Activated CD8-positive, alpha-beta memory T cell treated with anti-CD3 and anti-CD28 coated beads, Interleukin-2, amount 50 U/mL, for 4 hours (primary cell): Measurements from ENCODE around the gene GJB5.
"Not testable (repeated sequence)": the region's sequence is repeated elsewhere in the genome, so short reads cannot be mapped to it uniquely, and the experiment has no call there.

Experiments
- DNase-seq: peaks from one replicate; pipeline ENCODE4 v3.0.0-alpha.2; 2020

The GJB5 gene

GRCh38 chr1:34754964-34755637, at the start of gene GJB5:
Gene GJB5 (plus strand): TSS chr1:34755047. CDS start chr1:34757331, 2,284 bp downstream.
- DNase-seq = no peak

- DNase-seq = no peak
Measured at GRCh38 chr1:34705077-34705476, 49.8 kb upstream of the GJB5 start.

- DNase-seq = no peak
Measured at GRCh38 chr1:34708106-34708505, 46.7 kb upstream of the GJB5 start.

GRCh38 chr1:34709547-34709946, 45.3 kb upstream of the GJB5 start:
- no peak for DNase-seq

GRCh38 chr1:34710812-34711211, 44.0 kb upstream of the GJB5 start:
- no peak for DNase-seq

DNA sequence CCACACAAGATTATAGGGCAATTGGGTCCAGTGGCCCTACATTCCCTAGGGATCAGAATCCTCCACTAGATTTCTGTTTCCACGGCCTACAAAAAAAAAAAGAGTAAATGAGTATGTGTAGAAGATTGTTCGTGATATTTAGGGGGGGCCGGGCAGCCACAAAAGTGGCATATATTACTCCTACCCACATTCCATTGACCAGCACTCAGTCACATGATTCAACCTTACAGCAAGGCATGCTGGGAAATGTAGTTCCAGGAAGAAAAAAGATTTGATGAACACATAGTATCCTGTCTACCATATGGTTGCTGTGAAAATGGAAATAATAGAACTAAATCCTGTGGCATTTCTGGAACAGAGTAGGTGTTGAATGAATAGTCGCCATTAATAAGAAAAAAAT, 43.4 kb upstream of the GJB5 start:
- DNase-seq = no peak

DNA sequence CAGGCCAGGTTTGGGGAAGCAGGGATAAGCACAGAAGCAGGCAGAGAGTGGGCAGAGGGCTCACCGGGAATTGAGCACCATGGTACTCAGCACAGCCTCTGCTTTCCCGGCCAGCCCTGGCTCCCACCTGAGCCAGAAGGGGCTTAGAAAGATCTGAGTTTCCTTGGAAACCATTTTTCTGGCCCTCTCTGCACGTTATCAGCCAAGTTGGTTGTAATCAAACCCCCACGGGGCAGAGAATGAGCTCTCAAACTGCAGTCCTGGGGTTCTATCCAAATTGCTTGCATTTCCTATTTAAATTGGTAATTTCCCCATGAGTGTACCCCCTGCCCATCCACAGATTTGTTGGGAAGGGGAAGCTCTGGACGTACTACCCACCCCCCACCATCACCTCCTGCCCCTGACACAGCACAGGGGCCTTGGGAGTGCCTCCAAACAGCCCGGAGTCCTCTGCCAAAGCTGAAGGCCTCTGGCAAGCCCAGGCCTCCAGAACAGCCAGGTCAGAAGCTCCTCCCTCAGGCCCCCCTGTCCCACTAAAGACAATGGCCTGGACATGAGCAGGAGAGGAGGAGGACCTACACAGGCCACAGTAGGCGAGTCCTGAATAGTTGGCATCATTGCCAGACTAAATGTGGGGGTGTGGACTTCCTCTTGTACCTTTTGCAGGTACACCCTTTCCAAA, 42.7 kb upstream of the GJB5 start:
- no peak for DNase-seq

GRCh38 chr1:34713443-34713842, 41.4 kb upstream of the GJB5 start:
- no peak for DNase-seq

DNA sequence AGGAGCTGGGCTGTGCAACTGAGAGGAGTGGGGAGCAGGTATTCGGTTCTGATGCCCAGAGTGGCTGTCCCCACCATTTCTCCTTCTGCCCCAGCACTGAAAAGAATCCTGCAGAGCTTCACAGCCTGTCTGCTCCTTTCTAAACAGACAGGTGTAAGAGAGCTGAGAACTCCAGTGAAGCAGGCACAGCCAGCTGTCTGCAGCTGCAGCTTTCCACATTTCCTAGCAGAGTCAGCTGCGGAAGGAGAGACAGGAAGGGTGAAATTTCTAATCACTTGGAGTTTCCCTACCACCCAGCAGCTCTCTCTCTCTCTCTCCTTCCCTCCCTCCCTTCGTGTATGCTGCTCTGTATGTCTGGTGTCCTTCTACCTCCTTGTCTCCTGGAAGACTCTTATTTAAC, 40.5 kb upstream of the GJB5 start:
- DNase-seq = no peak

DNA sequence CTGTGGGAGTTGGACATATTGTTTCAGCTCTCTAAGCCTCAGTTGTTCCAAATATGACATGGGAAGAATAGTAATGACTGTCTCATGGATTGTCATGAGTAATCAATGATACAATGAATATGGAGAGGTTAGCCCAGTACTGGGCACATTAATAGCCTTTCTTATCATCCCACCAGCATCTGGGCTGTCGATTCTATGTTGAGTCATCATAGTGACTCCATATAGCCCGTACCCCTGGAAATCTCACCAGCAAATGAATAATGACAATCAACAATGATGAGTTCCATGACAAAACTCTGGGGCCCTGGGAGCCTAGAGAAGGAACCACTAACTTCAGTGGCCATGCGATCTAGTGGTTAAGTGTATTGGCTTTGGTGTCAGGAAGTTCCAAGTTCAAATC, 39.7 kb upstream of the GJB5 start:
- DNase-seq = no peak

GRCh38 chr1:34721241-34721640, 33.6 kb upstream of the GJB5 start:
- DNase-seq = no peak

GRCh38 chr1:34721646-34722355, 33.0 kb upstream of the GJB5 start:
- no peak for DNase-seq

DNA sequence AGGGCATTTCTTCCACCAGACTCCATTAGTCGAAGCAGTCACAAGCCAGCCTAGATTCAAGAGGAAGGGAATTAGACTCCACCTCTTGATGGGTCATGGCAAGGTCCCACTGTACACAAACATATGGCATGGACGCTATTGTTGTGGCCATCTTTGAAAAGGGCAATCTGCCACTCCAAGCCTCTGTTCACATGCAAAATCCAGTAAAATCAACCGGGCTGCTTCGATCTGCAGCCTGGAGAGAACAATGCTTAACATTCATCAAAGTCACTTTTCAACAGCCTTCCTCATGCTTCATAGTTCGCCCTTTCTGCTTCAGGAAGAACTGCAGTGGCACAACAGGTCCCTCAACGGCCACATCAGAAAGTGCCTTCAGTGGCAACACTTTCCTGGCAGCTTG, 28.0 kb upstream of the GJB5 start:
- DNase-seq = no peak

- DNase-seq = no peak
Measured at GRCh38 chr1:34730485-34730884, 24.4 kb upstream of the GJB5 start.

DNA sequence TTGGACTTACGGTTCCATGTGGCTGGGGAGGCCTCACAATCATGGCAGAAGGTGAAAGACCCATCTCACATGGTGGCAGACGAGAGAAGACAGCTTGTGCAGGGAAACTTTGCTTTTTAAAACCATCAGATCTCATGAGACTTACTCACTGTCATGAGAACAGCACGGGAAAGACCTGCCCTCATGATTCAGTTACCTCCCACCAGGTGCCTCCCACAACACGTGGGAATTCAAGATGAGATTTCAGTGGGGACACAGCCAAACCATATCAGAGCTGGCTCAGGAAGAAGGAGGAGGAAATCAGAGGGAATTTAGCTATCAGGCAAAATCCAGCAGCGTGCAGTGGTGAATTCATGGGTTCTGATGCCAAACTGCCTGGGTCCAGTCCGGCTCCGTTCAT, 22.0 kb upstream of the GJB5 start:
- DNase-seq = not testable (repeated sequence)

- DNase-seq = no peak
Measured at GRCh38 chr1:34736692-34737091, 18.2 kb upstream of the GJB5 start.

GRCh38 chr1:34737236-34737635, 17.6 kb upstream of the GJB5 start:
- not testable (repeated sequence) for DNase-seq

DNA sequence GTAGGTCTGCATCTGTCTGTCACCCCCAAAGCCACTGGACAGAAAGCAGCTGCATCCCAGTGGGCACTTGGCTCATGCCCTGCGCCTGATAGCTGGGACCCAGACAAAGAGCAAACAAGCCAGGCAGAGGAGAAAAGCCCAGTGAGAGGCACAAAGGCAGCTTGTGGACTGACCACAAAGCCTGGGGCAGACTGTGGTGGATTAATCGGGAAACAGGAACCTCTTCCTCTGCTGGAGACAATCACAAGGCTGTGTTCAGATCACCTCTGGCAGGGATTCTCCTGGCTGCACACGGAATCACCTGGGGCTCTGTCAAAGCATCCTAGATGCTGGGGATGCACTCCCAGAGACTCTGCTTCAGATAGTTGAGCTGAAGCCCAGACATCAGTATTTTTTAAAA, 15.2 kb upstream of the GJB5 start:
- no peak for DNase-seq

GRCh38 chr1:34740161-34740868, 14.5 kb upstream of the GJB5 start:
- no peak for DNase-seq

GRCh38 chr1:34742667-34743270, 12.1 kb upstream of the GJB5 start:
- DNase-seq = peak; percentile 81

DNA sequence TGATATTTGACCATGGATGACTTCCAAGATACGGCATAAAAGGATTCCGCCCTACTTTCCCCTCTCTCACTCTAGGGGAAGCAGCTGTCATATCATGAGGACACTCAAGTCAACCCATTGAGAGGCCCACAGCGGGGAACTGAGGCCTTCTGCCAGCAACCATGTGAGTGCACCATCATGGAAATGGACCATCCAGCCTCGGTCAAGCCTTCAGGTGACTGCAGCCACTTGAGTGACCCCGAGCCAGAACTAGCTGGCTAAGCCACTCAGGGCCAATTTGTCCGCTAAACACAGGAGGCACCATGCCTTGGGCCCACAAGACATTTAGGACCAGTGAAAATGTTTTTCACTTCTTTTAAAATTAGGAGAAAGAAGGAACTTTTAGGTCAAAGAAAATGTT, 11.1 kb upstream of the GJB5 start:
- no peak for DNase-seq

GRCh38 chr1:34744851-34745250, 10.0 kb upstream of the GJB5 start:
- no peak for DNase-seq

- no peak for DNase-seq
Measured at GRCh38 chr1:34745666-34746065, 9.2 kb upstream of the GJB5 start.
